Thyroid gland (tissue), 4 donors: Measurements from ENCODE around the gene FBRS. TPM values are rescaled to one million over a fixed set of nuclear protein-coding genes. Genes with fewer than 3 reads are reported as not detected.
"Not testable (repeated sequence)": the region's sequence is repeated elsewhere in the genome, so short reads cannot be mapped to it uniquely, and the experiment has no call there.

Experiments used
- DNase-seq, 2 donors: peaks; one replicate each; pipeline ENCODE4 v3.0.0-alpha.2; 2019
- H3K27ac ChIP-seq, 3 donors: fragments of 200-600 bp; sonication (generic); 1 replicate in 2 of 3; 2 replicates in 1 of 3; pipeline ENCODE4 v1.5.1; 2016 to 2019; ENCODE audit warnings: mild to moderate bottlenecking in 1 of 3, moderate library complexity in 1 of 3
- H3K27me3 ChIP-seq: fragments of 200-600 bp; sonication (generic); one replicate; pipeline ENCODE4 v1.5.1; 2019
- H3K36me3 ChIP-seq, 2 donors: fragments of 200-600 bp; sonication (generic); one replicate each; pipeline ENCODE4 v1.5.1; 2016 to 2019
- H3K4me1 ChIP-seq, 2 donors: fragments of 200-600 bp; sonication (generic); one replicate each; pipeline ENCODE4 v1.5.1; 2017 to 2019
- H3K4me3 ChIP-seq, 3 donors: fragments of 200-600 bp; sonication (generic); replicated peaks in 1 of 3; 1 replicate in 2 of 3; 2 replicates in 1 of 3; pipeline ENCODE4 v1.5.1; 2016; ENCODE audit warnings: mild to moderate bottlenecking in 1 of 3
- H3K9me3 ChIP-seq: fragments of 200-600 bp; sonication (generic); one replicate; pipeline ENCODE4 v1.5.1; 2017
- POLR2A ChIP-seq, 2 donors: fragments of 450-650 bp; IDR thresholded peaks; one replicate each; pipeline ENCODE4 v1.6.1; 2017; ENCODE audit warnings: antibody characterized with exemption in 2 of 2, mild to moderate bottlenecking in 2 of 2, moderate library complexity in 1 of 2
- WGBS, 2 donors: methylation state at CpG; one replicate each; pipeline ENCODE4 v1.1.5; 2017; 5-methylcytosine and 5-hydroxymethylcytosine counted together
- intact Hi-C: fragments of 100-400 bp; cut with DNase I; formaldehyde crosslinking; loops from one replicate; pipeline ENCODE4 v1.15.1; 2023
- total RNA-seq, 4 donors: library from RNA; depleted of rRNA; stranded (reverse); fragments of >200 nt; gene quantifications; one replicate each; pipeline ENCODE4 v1.2.3, GENCODE V29; 2016
- TF ChIP-seq, protein P1 (sequence below), 6 experiments: fragments of 200-600 bp in 3 of 6; fragments of 450-650 bp in 3 of 6; sonication (generic) in 3 of 6; IDR thresholded peaks; one replicate each; pipeline ENCODE4 v1.5.1; 2016 to 2019; ENCODE audit warnings: antibody characterized with exemption in 6 of 6, mild to moderate bottlenecking in 2 of 6, inconsistent platforms in 1 of 6, moderate library complexity in 1 of 6

Gene FBRS
- total RNA-seq, 4 donors from 2014 or later: 35.6 to 56.8 (median 42.1) TPM

DNA sequence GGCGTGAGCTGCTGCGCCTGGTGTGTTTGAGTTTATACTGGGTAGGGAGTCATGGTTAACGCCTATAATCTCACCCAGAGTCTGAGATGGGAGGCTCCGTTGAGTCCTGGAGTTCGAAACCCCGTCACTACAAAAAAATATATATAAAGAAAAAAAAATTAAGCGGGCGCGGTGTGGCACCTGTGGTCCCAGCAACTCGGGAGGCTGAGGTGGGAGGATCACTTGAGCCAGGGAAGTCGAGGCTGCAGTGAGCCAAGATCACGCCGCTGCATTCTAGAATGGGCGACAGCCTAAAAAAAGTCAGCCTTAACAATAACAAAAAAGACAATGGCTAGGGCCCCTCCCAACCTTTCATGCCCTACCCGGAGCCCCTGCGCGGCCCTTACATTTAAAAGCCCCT lies 24.7 kb upstream of the FBRS start:
- intact Hi-C loops: loop anchor here (10.0 kb wide), 2 partner anchors 59 to 99 kb away; partner anchors contain the start of genes ZNF688 and ZNF747
- no peaks in the 10 kb centered on the region for H3K36me3 ChIP-seq
- H3K4me3 ChIP-seq: peak overlapping the region in 2 of 3 donors; percentile 41 to 52
- peak overlapping the region; percentile 61 to 89 (median 80) for H3K27ac ChIP-seq
- H3K27me3 ChIP-seq: no peaks in the 10 kb centered on the region
- H3K4me1 ChIP-seq: peaks cover 7 to 11% of the 10 kb centered on the region in 2 donors
- no peak for DNase-seq
- WGBS, 2 donors: 78 to 79% methylated on average over 17 of the region's 17 CpGs
- H3K9me3 ChIP-seq: no peaks in the 10 kb centered on the region
- TF ChIP-seq POLR2A (IDR thresholded peaks at IDR 0.05): no peak
- TF ChIP-seq, protein P1, sequence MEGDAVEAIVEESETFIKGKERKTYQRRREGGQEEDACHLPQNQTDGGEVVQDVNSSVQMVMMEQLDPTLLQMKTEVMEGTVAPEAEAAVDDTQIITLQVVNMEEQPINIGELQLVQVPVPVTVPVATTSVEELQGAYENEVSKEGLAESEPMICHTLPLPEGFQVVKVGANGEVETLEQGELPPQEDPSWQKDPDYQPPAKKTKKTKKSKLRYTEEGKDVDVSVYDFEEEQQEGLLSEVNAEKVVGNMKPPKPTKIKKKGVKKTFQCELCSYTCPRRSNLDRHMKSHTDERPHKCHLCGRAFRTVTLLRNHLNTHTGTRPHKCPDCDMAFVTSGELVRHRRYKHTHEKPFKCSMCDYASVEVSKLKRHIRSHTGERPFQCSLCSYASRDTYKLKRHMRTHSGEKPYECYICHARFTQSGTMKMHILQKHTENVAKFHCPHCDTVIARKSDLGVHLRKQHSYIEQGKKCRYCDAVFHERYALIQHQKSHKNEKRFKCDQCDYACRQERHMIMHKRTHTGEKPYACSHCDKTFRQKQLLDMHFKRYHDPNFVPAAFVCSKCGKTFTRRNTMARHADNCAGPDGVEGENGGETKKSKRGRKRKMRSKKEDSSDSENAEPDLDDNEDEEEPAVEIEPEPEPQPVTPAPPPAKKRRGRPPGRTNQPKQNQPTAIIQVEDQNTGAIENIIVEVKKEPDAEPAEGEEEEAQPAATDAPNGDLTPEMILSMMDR (IDR thresholded peaks at IDR 0.05): no peak

DNA sequence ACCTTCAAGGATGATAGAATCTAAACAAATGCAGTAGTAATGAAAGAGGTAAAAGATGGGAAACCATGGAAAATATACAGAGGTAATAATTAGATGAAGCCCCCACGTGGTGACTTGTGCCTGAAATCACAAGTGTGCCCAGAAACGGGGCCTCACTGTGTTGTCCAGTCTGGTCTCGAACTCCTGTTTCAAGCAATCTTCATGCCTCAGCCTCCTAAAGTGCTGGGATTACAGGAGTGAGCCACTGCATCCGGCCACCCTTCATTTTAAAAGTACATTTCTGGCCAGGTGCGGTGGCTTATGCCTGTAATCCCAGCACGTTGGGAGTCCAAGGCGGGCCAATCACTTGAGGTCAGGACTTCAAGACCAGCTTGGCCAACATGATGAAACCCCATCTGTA lies 21.6 kb upstream of the FBRS start:
- no peaks in the 10 kb centered on the region for H3K36me3 ChIP-seq
- intact Hi-C loops: loop anchor here (10.0 kb wide), 2 partner anchors 62 to 102 kb away; partner anchors contain the start of genes ZNF688 and ZNF747
- WGBS, 2 donors: 95 to 97% methylated on average over 7 of the region's 7 CpGs
- peaks cover 7 to 8% of the 10 kb centered on the region in 2 donors for H3K4me1 ChIP-seq
- no peak overlapping the region for H3K4me3 ChIP-seq
- TF ChIP-seq POLR2A (IDR thresholded peaks at IDR 0.05): no peak
- TF ChIP-seq, protein P1 (IDR thresholded peaks at IDR 0.05): no peak
- no peak for DNase-seq
- no peaks in the 10 kb centered on the region for H3K9me3 ChIP-seq
- H3K27me3 ChIP-seq: no peaks in the 10 kb centered on the region
- H3K27ac ChIP-seq: no peak overlapping the region

DNA sequence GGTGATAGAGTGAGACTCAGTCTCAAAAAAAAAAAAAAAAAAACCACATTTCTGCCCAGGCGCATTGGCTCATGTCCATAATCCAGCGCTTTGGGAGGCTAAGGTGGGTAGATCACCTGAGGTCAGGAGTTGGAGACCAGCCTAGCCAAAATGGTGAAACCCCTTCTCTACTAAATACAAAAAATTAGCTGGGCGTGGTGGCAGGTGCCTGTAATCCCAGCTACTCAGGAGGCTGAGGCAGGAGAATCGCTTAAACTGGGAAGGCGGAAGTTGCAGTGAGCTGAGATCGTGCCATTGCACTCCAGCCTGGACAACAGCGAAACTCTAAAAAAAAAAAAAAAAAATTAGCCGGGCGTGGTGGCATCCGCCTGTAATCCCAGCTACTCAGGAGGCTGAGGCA lies 21.1 kb upstream of the FBRS start:
- not testable (repeated sequence) for DNase-seq, H3K4me3 ChIP-seq, H3K27me3 ChIP-seq, H3K27ac ChIP-seq, H3K36me3 ChIP-seq, H3K9me3 ChIP-seq, H3K4me1 ChIP-seq
- intact Hi-C loops: loop anchor here (10.0 kb wide), 2 partner anchors 62 to 102 kb away; partner anchors contain the start of genes ZNF688 and ZNF747
- WGBS, 2 donors: 95 to 98% methylated on average over 10 of the region's 10 CpGs

DNA sequence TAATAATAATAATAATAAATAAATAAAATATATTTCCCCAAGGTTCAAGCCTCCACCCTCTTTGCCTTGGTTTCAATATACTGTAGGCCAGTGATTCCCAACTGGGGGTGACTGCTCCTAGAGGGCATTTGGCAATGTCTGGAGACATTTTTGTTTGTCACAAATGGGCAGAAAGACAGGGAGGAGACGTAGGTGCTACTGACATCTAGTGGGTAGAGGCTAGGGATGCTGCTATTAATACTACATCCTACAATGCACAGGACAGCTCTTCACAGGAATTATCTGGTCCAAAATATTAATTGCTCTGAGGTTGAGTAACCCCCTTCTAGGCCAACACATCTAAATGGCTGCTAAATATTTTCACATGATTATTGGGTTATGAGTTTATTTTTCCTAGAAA lies 20.3 kb upstream of the FBRS start:
- Histone ChIP-seq H3K4me1 (peaks cover 7 to 8% of the 10 kb centered on the region in 2 donors), H3K27me3 (no peaks in the 10 kb centered on the region), H3K9me3 (no peaks in the 10 kb centered on the region), H3K27ac (no peak overlapping the region), H3K4me3 (no peak overlapping the region), H3K36me3 (no peaks in the 10 kb centered on the region)
- no peak for DNase-seq
- intact Hi-C loops: loop anchor here (10.0 kb wide), 2 partner anchors 63 to 103 kb away; partner anchors contain the start of genes ZNF688 and ZNF747
- TF ChIP-seq, protein P1 (IDR thresholded peaks at IDR 0.05): peak in 3 of 6 experiments; percentile 9 to 15 (median 13)
- no peak for TF ChIP-seq POLR2A (IDR thresholded peaks at IDR 0.05)
- 13 to 30% methylated on average over 1 of the region's 1 CpG for WGBS, 2 donors

DNA sequence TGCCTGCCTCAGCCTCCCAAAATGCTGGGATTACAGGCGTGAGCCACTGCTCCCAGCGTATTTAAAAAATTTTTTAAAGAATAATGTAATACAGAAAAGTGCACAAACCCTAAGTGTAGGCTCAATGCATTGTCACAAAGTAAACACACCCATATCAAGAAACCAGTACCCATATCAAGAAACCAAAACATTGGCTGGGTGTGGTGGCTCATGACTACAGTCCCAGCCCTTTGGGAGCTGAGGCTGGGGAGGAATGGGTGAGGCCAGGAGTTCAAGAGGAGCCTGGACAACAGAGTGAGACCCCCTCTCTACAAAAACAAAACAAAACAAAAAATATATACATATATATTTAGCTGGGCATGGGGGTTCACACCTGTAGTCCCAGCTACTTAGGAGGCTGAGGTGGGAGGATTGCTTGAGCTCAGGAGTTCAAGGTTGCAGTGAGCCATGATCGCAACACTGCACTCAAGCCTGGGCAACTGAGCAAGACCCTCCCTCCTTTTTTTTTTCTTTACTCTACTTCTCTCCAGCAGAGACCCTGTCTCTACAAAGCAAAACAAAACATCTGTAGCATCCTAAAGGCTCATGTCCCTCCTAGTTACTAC lies 16.8 kb upstream of the FBRS start:
- Histone ChIP-seq H3K9me3 (no peaks in the 10 kb centered on the region), H3K4me3 (no peak overlapping the region), H3K27ac (no peak overlapping the region), H3K36me3 (no peaks in the 10 kb centered on the region), H3K4me1 (no peaks in the 10 kb centered on the region), H3K27me3 (no peaks in the 10 kb centered on the region)
- 79 to 80% methylated on average over 3 of the region's 3 CpGs for WGBS, 2 donors
- intact Hi-C loops: no loop called here
- DNase-seq: no peak
- TF ChIP-seq POLR2A (IDR thresholded peaks at IDR 0.05): no peak
- TF ChIP-seq, protein P1 (IDR thresholded peaks at IDR 0.05): no peak
